Activated CD8-positive, alpha-beta T cell treated with anti-CD3 and anti-CD28 coated beads for 36 hours (primary cell): Measurements from ENCODE around the gene PTPN6. TPM values are rescaled to one million over a fixed set of nuclear protein-coding genes. Genes with fewer than 3 reads are reported as not detected.

Source experiments
- ATAC-seq: fragments of 200-7000 bp; cut with Tn5 transposase; one replicate; pipeline ENCODE4 v1.10.0; 2021; ENCODE audit warnings: mild to moderate bottlenecking, moderate library complexity
- CTCF ChIA-PET: fragments of 350-600 bp; sonication (Branson Sonifier 250); formaldehyde crosslinking; loops from one replicate; lab custom pipeline; 2021; ENCODE audit warnings: antibody characterized with exemption; lab: Charles Lee
- POLR2A ChIA-PET: fragments of 350-600 bp; sonication (Branson Sonifier 250); formaldehyde crosslinking; loops from one replicate; lab custom pipeline; 2021; ENCODE audit warnings: antibody characterized with exemption; lab: Charles Lee
- DNase-seq: peaks from one replicate; pipeline ENCODE4 v3.0.0-alpha.2; 2020
- H3K27ac Mint-ChIP-seq: one replicate; pipeline ENCODE4 v1.8.0; 2021; ENCODE audit warnings: mild to moderate bottlenecking, mixed read lengths
- H3K27me3 Mint-ChIP-seq: one replicate; pipeline ENCODE4 v1.8.0; 2021; ENCODE audit warnings: mixed read lengths
- H3K36me3 Mint-ChIP-seq: one replicate; pipeline ENCODE4 v1.8.0; 2021; ENCODE audit warnings: low read depth, mixed read lengths
- H3K4me1 Mint-ChIP-seq: one replicate; pipeline ENCODE4 v1.8.0; 2021; ENCODE audit warnings: low read depth, mixed read lengths
- H3K4me3 Mint-ChIP-seq: one replicate; pipeline ENCODE4 v1.8.0; 2021; ENCODE audit warnings: mild to moderate bottlenecking, moderate library complexity, mixed read lengths
- H3K9me3 Mint-ChIP-seq: one replicate; pipeline ENCODE4 v1.8.0; 2021; ENCODE audit warnings: mixed read lengths
- intact Hi-C: fragments of 100-400 bp; cut with micrococcal nuclease; formaldehyde crosslinking; loops from one replicate; pipeline ENCODE4 v1.10.0; 2022
- total RNA-seq, 2 experiments: library from RNA; stranded (reverse); gene quantifications; one replicate each; pipeline ENCODE4 v1.2.3, GENCODE V29; 2021
- TF ChIP-seq, protein P1 (sequence below): fragments of 200-600 bp; IDR thresholded peaks from one replicate; pipeline ENCODE4 v1.8.0; 2022; ENCODE audit warnings: antibody characterized with exemption, mild to moderate bottlenecking

Gene PTPN6
- total RNA-seq, 2 experiments from 2014 or later, result 485 to 489 TPM

DNA sequence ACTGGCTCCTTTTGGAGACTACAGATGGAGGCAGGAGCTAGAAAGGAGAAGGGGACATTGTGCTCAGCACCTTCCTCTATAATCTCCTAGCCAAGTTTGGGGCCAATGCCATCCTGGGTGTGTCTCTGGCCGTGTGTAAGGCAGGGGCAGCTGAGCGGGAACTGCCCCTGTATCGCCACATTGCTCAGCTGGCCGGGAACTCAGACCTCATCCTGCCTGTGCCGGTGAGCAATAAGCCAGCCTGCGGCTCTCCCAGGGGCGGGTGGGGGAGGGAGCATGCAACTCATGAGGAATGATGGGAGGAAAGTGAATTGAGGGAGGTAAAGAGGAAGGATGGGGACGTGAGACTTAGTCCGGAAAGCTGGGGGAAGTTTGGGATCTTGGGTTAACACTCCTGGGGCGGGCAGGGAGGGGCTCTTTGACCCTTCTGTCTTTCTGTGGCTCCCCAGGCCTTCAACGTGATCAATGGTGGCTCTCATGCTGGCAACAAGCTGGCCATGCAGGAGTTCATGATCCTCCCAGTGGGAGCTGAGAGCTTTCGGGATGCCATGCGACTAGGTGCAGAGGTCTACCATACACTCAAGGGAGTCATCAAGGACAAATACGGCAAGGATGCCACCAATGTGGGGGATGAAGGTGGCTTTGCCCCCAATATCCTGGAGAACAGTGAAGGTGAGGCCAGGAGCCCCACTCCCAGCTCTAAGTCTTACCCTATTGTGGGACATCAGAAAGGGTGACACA is 33.5 kb upstream of the PTPN6 start:
- peaks cover 58% of the 10 kb centered on the region for H3K36me3 Mint-ChIP-seq
- ChIA-PET POLR2A (interaction anchor here (0.9 to 8.2 kb wide), 7 partner anchors 9 to 26 kb away, joined by 3 to 62 read pairs (median 5); partner anchors contain the start of genes C12orf57 and RNU7-1), CTCF (interaction anchor here (0.9 to 1.8 kb wide), 4 partner anchors 9 to 48 kb away, joined by 3 to 9 read pairs (median 4); no protein-coding TSS in a partner anchor)
- ATAC-seq, result no peak
- no peaks in the 10 kb centered on the region for H3K27me3 Mint-ChIP-seq
- peaks cover 48% of the 10 kb centered on the region for H3K4me1 Mint-ChIP-seq
- no peak overlapping the region for H3K4me3 Mint-ChIP-seq
- intact Hi-C loops, result no loop called here
- H3K9me3 Mint-ChIP-seq, result no peaks in the 10 kb centered on the region
- no peak for DNase-seq
- TF ChIP-seq, protein P1, sequence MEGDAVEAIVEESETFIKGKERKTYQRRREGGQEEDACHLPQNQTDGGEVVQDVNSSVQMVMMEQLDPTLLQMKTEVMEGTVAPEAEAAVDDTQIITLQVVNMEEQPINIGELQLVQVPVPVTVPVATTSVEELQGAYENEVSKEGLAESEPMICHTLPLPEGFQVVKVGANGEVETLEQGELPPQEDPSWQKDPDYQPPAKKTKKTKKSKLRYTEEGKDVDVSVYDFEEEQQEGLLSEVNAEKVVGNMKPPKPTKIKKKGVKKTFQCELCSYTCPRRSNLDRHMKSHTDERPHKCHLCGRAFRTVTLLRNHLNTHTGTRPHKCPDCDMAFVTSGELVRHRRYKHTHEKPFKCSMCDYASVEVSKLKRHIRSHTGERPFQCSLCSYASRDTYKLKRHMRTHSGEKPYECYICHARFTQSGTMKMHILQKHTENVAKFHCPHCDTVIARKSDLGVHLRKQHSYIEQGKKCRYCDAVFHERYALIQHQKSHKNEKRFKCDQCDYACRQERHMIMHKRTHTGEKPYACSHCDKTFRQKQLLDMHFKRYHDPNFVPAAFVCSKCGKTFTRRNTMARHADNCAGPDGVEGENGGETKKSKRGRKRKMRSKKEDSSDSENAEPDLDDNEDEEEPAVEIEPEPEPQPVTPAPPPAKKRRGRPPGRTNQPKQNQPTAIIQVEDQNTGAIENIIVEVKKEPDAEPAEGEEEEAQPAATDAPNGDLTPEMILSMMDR, result no peak
- H3K27ac Mint-ChIP-seq, result no peak overlapping the region

GRCh38 chr12:6919588-6919987 is 31.6 kb upstream of the PTPN6 start:
- Mint-ChIP-seq H3K4me1 (peaks cover 47% of the 10 kb centered on the region), H3K9me3 (no peaks in the 10 kb centered on the region), H3K27me3 (no peaks in the 10 kb centered on the region), H3K4me3 (no peak overlapping the region), H3K27ac (peak overlapping the region; percentile 49), H3K36me3 (peaks cover 67% of the 10 kb centered on the region)
- ATAC-seq, result no peak
- ChIA-PET POLR2A (interaction anchor here (0.6 to 1.6 kb wide), 7 partner anchors 9 to 48 kb away, joined by 3 to 7 read pairs (median 3); partner anchors contain the start of genes C12orf57, LRRC23 and RNU7-1), CTCF (interaction anchor here (0.9 to 1.2 kb wide), 2 partner anchors 14 to 41 kb away, joined by 3 read pairs; no protein-coding TSS in a partner anchor)
- DNase-seq, result no peak
- intact Hi-C loops, result no loop called here
- TF ChIP-seq, protein P1, result no peak

GRCh38 chr12:6921539-6921938 is 29.6 kb upstream of the PTPN6 start:
- no peak for ATAC-seq
- ChIA-PET CTCF (interaction anchor here (0.9 to 1.7 kb wide), 5 partner anchors 9 to 43 kb away, joined by 3 to 6 read pairs (median 3); partner anchors contain the start of gene LRRC23), POLR2A (interaction anchor here (0.9 to 36.0 kb wide), 3 partner anchors 17 to 60 kb away, joined by 3 to 1266 read pairs (median 4); partner anchors contain the start of genes C12orf57, PTPN6 and RNU7-1)
- TF ChIP-seq, protein P1, result no peak
- H3K9me3 Mint-ChIP-seq, result no peaks in the 10 kb centered on the region
- H3K4me3 Mint-ChIP-seq, result no peak overlapping the region
- no peaks in the 10 kb centered on the region for H3K27me3 Mint-ChIP-seq
- peaks cover 46% of the 10 kb centered on the region for H3K4me1 Mint-ChIP-seq
- no peak for DNase-seq
- intact Hi-C loops, result no loop called here
- H3K36me3 Mint-ChIP-seq, result peaks cover 48% of the 10 kb centered on the region
- H3K27ac Mint-ChIP-seq, result peak overlapping the region; percentile 20

DNA sequence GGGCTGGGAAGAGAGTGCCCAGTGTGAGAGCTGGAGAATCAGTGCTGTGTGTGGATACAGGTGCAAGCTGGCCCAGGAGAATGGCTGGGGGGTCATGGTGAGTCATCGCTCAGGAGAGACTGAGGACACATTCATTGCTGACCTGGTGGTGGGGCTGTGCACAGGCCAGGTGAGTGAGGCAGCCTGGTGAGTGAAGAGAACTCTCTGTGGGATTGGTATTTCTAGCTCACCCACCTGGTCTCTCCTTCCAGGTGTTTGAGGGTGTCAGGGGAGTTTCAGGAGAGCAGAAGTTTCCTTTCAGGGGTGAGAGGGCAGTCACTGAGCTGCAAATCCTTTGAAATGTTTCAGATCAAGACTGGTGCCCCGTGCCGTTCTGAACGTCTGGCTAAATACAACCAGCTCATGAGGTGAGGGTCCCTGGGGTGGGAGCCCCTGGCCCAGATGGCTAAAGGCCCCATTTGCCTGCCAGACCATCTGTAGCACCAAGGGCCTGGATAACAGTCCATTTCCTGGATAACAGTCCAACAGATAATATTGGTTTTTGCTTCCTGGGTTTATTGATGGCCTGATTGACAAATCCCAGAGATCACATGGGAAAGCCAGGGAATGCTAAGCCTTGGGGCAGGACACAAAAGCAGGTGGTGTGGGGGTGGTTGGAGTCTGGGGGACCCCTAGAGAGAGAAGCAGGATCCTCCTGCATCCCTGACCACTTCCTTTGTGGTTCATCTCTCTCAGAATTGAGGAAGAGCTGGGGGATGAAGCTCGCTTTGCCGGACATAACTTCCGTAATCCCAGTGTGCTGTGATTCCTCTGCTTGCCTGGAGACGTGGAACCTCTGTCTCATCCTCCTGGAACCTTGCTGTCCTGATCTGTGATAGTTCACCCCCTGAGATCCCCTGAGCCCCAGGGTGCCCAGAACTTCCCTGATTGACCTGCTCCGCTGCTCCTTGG is 28.9 kb upstream of the PTPN6 start:
- TF ChIP-seq, protein P1, result no peak
- no peak for ATAC-seq
- H3K4me3 Mint-ChIP-seq, result no peak overlapping the region
- peaks cover 46% of the 10 kb centered on the region for H3K4me1 Mint-ChIP-seq
- DNase-seq, result no peak
- H3K27me3 Mint-ChIP-seq, result no peaks in the 10 kb centered on the region
- H3K9me3 Mint-ChIP-seq, result no peaks in the 10 kb centered on the region
- no peak overlapping the region for H3K27ac Mint-ChIP-seq
- intact Hi-C loops, result no loop called here
- POLR2A ChIA-PET, result interaction anchor here (0.9 to 36.0 kb wide), 3 partner anchors 16 to 61 kb away, joined by 3 to 1266 read pairs (median 4); partner anchors contain the start of genes C12orf57, PTPN6 and RNU7-1
- peaks cover 40% of the 10 kb centered on the region for H3K36me3 Mint-ChIP-seq
- CTCF ChIA-PET, result interaction anchor here (0.9 to 1.7 kb wide), 4 partner anchors 8 to 42 kb away, joined by 3 to 6 read pairs (median 3); partner anchors contain the start of gene LRRC23
